ENCODE results near the gene SCT. TPM values are rescaled to one million over a fixed set of nuclear protein-coding genes. Genes with fewer than 3 reads are reported as not detected.

SCT gene
- total RNA-seq, 2 donors from 2014 or later: not detected

DNA sequence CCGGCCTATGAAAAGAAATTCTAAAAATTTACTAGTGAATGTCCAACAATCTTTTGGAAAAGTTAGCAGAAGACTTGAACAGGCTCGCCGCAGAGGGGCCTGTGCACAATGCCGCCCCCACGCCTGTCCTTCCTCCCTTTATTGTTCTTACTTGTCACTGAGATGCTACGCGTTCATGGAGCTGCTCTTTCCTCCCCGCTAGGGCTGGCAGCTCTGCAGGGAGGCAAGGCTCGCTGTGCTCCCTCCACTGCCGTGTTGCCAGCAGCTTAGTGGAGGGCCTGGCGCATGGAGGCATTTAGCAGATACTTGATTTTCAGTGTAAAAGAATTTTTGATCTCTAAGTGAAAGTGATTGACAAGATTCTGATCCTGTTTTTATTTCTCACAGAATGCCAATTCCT lies 36.0 kb downstream of the SCT start:
- WGBS, 2 donors: 79 to 86% methylated on average over 11 of the region's 11 CpGs
- Histone ChIP-seq H3K36me3 (replicated peaks in 1 of 2; ENCODE audit: insufficient read depth in 1 of 2, low read depth in 2 of 2) (peaks cover 18 to 43% of the 10 kb centered on the region in 2 donors), H3K27ac (no peak overlapping the region), H3K4me1 (no peaks in the 10 kb centered on the region), H3K27me3 (no peaks in the 10 kb centered on the region), H3K9me3 (no peaks in the 10 kb centered on the region), H3K4me3 (no peak overlapping the region)
- ATAC-seq: no peak
- no peak for DNase-seq
- intact Hi-C loops (cut with DNase I): no loop called here
- no peak for TF ChIP-seq POLR2A (IDR thresholded peaks at IDR 0.05)
- TF ChIP-seq, protein P1, sequence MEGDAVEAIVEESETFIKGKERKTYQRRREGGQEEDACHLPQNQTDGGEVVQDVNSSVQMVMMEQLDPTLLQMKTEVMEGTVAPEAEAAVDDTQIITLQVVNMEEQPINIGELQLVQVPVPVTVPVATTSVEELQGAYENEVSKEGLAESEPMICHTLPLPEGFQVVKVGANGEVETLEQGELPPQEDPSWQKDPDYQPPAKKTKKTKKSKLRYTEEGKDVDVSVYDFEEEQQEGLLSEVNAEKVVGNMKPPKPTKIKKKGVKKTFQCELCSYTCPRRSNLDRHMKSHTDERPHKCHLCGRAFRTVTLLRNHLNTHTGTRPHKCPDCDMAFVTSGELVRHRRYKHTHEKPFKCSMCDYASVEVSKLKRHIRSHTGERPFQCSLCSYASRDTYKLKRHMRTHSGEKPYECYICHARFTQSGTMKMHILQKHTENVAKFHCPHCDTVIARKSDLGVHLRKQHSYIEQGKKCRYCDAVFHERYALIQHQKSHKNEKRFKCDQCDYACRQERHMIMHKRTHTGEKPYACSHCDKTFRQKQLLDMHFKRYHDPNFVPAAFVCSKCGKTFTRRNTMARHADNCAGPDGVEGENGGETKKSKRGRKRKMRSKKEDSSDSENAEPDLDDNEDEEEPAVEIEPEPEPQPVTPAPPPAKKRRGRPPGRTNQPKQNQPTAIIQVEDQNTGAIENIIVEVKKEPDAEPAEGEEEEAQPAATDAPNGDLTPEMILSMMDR (IDR thresholded peaks at IDR 0.05): no peak

DNA sequence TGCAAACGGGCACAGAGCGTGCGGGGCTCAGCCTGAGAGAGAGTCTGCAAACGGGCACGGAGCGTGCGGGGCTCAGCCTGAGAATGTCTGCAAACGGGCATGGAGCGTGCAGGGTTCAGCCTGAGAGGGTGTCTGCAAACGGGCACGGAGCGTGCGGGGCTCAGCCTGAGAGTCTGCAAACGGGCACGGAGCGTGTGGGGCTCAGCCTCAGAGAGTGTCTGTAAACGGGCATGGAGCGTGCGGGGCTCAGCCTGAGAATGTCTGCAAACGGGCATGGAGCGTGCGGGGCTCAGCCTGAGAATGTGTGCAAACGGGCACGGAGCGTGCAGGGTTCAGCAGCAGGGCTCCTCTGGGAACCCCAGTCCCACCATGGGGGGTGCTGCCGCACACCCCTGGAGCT lies 37.2 kb downstream of the SCT start:
- H3K27ac ChIP-seq: no peak overlapping the region
- H3K4me1 ChIP-seq: no peaks in the 10 kb centered on the region
- no peaks in the 10 kb centered on the region for H3K9me3 ChIP-seq
- peaks cover 18 to 40% of the 10 kb centered on the region in 2 donors for H3K36me3 ChIP-seq (replicated peaks in 1 of 2; ENCODE audit: insufficient read depth in 1 of 2, low read depth in 2 of 2)
- DNase-seq: no peak
- WGBS, 2 donors: 93 to 96% methylated on average over 25 to 26 of the region's 26 CpGs
- H3K27me3 ChIP-seq: no peaks in the 10 kb centered on the region
- no peak for ATAC-seq
- no peak for TF ChIP-seq POLR2A (IDR thresholded peaks at IDR 0.05)
- TF ChIP-seq, protein P1 (IDR thresholded peaks at IDR 0.05): no peak
- H3K4me3 ChIP-seq: no peak overlapping the region
- intact Hi-C loops (cut with DNase I): no loop called here

GRCh38 chr11:587978-588380 lies 39.0 kb downstream of the SCT start:
- WGBS, 2 donors: 74 to 81% methylated on average over 6 of the region's 6 CpGs
- intact Hi-C loops (cut with DNase I): no loop called here
- peaks cover 6 to 33% of the 10 kb centered on the region in 2 donors for H3K36me3 ChIP-seq (replicated peaks in 1 of 2; ENCODE audit: insufficient read depth in 1 of 2, low read depth in 2 of 2)
- H3K27me3 ChIP-seq: no peaks in the 10 kb centered on the region
- no peak overlapping the region for H3K4me3 ChIP-seq
- DNase-seq (peak in 1 of 4 donors; percentile 76), ATAC-seq (peak; percentile 44)
- H3K4me1 ChIP-seq: no peaks in the 10 kb centered on the region
- H3K9me3 ChIP-seq: no peaks in the 10 kb centered on the region
- H3K27ac ChIP-seq: peak overlapping the region in 1 of 4 donors; percentile 43
- no peak for TF ChIP-seq POLR2A (IDR thresholded peaks at IDR 0.05)

- Histone ChIP-seq H3K4me3 (no peak overlapping the region), H3K4me1 (no peaks in the 10 kb centered on the region), H3K36me3 (replicated peaks in 1 of 2; ENCODE audit: insufficient read depth in 1 of 2, low read depth in 2 of 2) (peaks cover 1 to 31% of the 10 kb centered on the region in 2 donors), H3K27me3 (no peaks in the 10 kb centered on the region), H3K27ac (peak overlapping the region in 1 of 4 donors; percentile 43), H3K9me3 (no peaks in the 10 kb centered on the region)
- DNase-seq: no peak
- intact Hi-C loops (cut with DNase I): no loop called here
- WGBS, 2 donors: 85 to 86% methylated on average over 7 to 8 of the region's 8 CpGs
- TF ChIP-seq, protein P1 (IDR thresholded peaks at IDR 0.05): no peak
- TF ChIP-seq POLR2A (IDR thresholded peaks at IDR 0.05): no peak
- ATAC-seq: no peak
These were observed 39.4 kb downstream of the SCT start for GRCh38 chr11:587546-587945.

GRCh38 chr11:586376-587316 lies 40.3 kb downstream of the SCT start:
- intact Hi-C loops (cut with DNase I): no loop called here
- Histone ChIP-seq H3K4me3 (no peak overlapping the region), H3K27ac (peak overlapping the region in 1 of 4 donors; percentile 43), H3K9me3 (no peaks in the 10 kb centered on the region), H3K27me3 (no peaks in the 10 kb centered on the region), H3K36me3 (replicated peaks in 1 of 2; ENCODE audit: insufficient read depth in 1 of 2, low read depth in 2 of 2) (peaks cover 5 to 28% of the 10 kb centered on the region in 2 donors), H3K4me1 (peaks cover 2% of the 10 kb centered on the region)
- TF ChIP-seq POLR2A (IDR thresholded peaks at IDR 0.05): no peak
- TF ChIP-seq, protein P1 (IDR thresholded peaks at IDR 0.05): no peak
- DNase-seq (no peak), ATAC-seq (no peak)
- WGBS, 2 donors: 81 to 85% methylated on average over 19 to 29 of the region's 32 CpGs

Data from body of pancreas (tissue), 4 donors.